ENCODE results near the gene CCL11.

GRCh38 chr17:34276826-34277225 is 8.7 kb upstream of the CCL11 start:
- TF ChIP-seq CTCF (IDR thresholded peaks at IDR 0.05) = no peak
- TF ChIP-seq POLR2AphosphoS5 (IDR thresholded peaks at IDR 0.05; ENCODE audit: low read depth, low read length) = no peak
- TF ChIP-seq SIN3A (IDR thresholded peaks at IDR 0.05; ENCODE audit: borderline replicate concordance, insufficient read depth, low read depth, low read length) = no peak
- TF ChIP-seq, protein P1, sequence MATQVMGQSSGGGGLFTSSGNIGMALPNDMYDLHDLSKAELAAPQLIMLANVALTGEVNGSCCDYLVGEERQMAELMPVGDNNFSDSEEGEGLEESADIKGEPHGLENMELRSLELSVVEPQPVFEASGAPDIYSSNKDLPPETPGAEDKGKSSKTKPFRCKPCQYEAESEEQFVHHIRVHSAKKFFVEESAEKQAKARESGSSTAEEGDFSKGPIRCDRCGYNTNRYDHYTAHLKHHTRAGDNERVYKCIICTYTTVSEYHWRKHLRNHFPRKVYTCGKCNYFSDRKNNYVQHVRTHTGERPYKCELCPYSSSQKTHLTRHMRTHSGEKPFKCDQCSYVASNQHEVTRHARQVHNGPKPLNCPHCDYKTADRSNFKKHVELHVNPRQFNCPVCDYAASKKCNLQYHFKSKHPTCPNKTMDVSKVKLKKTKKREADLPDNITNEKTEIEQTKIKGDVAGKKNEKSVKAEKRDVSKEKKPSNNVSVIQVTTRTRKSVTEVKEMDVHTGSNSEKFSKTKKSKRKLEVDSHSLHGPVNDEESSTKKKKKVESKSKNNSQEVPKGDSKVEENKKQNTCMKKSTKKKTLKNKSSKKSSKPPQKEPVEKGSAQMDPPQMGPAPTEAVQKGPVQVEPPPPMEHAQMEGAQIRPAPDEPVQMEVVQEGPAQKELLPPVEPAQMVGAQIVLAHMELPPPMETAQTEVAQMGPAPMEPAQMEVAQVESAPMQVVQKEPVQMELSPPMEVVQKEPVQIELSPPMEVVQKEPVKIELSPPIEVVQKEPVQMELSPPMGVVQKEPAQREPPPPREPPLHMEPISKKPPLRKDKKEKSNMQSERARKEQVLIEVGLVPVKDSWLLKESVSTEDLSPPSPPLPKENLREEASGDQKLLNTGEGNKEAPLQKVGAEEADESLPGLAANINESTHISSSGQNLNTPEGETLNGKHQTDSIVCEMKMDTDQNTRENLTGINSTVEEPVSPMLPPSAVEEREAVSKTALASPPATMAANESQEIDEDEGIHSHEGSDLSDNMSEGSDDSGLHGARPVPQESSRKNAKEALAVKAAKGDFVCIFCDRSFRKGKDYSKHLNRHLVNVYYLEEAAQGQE (IDR thresholded peaks at IDR 0.05; ENCODE audit: insufficient read depth in 1 of 2, low read depth in 2 of 2, low read length in 1 of 2) = no peak
- TF ChIP-seq TCF7L2 (IDR thresholded peaks at IDR 0.05; ENCODE audit: low read depth, low read length) = no peak

Data from Panc1 (cell line).